GM15510 (cell line): Measurements from ENCODE around the gene BPIFA3.

Source experiments
- POLR2A ChIP-seq: IDR thresholded peaks from 3 replicates; pipeline ENCODE4 v1.6.1; 2011; ENCODE audit warnings: borderline replicate concordance; ENCODE audit not compliant: insufficient read length; ENCODE audit errors: extremely low read depth

Gene BPIFA3

DNA sequence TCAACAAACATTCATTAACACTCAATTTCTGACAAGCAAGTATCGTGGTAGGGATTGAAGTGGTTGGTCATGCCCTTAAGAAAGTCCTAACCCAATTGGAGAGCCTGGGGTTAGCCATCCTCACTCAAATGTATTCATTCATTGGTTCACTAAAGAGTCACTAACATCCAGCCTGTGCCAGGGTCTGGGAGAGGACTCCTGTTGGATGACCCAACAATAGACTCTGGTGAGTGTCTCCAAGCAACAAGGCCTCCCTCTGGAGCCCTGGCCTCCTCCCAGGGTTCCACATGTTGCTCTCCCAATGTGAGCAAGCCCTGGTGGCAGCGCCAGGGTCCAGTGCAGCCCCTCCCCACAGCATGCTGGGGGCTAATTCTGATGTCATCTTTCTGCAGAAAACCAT, at the start of gene BPIFA3:
TSS of gene BPIFA3 (plus strand) at position 301 of the 400 bp plus-strand sequence. CDS start 185 bp downstream, outside the sequence.
- no peak for TF ChIP-seq POLR2A

DNA sequence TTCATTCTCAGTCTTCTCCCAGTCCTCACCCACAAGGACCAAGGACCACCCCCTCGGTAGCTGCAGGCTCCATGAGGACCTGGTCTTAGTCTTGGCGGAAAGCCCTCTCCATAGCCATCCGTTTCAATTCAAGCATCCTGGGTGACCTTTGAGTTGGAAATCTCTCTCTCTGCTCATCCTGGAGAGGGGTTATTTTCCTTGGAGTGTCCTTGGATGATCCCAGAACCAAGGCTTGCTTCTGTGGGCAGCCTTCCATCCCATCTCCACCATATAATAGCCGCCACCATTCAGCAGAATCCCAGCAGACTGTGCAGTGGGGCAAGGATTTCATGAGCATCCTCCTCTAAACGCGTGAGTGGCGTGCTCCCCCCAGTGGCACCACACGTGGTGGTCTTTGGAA, 49.3 kb upstream of the BPIFA3 start, which contains the start of gene BPIFA2:
TSS of gene BPIFA2 (plus strand) at position 301 of the 400 bp plus-strand sequence. CDS start 987 bp downstream, outside the sequence.
- TF ChIP-seq POLR2A: no peak

DNA sequence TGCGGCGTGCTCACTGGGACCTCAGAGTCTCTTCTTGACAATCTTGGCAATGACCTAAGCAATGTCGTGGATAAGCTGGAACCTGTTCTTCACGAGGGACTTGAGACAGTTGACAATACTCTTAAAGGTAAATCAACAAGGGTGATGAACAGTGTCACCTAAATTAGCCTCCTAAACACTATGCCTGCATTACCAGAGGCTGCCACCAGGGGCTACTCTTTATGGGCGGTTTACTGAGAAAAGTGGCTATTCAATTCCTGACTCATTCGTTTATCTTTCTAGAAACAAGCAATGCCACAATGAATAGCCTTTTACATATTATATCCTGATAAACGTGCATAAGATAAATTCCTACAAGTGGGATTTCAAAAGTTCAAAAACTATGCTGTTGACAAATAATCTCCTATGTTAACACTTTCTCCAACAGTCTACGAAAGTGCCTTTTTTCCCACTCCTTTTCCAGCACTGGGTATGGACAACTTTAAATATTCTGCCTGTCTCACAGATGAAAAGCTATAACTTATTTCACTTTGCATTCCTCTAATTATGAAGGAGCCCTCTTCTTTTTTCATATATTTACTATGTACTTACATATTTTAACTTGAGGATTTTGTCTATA, 47.9 kb upstream of the BPIFA3 start:
- no peak for TF ChIP-seq POLR2A

DNA sequence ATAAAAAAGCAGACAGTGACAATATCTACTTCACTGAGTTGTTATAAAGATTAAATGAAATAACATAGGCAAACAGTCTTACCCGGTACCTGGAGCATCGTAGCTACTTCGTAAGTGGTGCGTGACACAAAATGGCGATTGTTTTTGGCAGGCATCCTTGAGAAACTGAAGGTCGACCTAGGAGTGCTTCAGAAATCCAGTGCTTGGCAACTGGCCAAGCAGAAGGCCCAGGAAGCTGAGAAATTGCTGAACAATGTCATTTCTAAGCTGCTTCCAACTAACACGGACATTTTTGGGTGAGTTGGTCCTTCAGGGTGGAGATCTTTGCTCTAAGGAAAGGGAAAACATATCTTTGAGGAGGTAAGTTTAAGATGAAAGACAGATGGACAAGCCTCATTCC, 44.4 kb upstream of the BPIFA3 start:
- no peak for TF ChIP-seq POLR2A

DNA sequence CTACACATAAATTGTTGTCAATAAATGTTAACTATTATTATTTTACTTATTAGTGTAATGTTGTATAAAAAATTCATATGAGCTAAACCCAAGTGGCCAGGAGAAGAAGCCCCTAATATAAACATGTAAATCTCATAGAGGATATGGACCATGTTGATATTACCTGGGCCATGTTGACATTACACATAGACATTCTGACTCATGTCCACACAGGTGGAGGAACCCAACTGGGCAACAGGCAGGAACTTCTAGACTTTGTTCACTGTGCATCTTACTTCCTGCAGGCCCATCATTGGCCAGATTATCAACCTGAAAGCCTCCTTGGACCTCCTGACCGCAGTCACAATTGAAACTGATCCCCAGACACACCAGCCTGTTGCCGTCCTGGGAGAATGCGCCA, 42.0 kb upstream of the BPIFA3 start:
- TF ChIP-seq POLR2A: no peak

DNA sequence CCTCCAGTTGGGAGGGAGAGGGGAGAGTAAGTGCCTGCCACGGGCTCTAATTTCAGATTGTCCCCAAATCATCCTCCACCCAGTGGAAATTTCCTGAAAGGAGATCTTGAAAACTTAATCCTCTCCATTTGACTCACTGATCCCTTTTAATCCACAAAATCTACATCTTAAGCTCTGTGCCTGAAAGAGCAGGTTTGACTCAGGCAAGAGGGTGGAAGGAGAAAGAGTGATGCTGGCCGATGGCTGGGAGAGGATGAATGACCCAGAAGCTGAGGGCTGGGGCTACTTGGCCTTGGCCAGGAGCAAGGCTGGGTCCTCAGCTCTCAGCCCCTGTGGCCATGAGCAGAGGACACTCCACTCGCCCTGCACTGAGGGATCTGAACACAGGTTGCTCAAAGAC, 41.1 kb upstream of the BPIFA3 start:
- no peak for TF ChIP-seq POLR2A

DNA sequence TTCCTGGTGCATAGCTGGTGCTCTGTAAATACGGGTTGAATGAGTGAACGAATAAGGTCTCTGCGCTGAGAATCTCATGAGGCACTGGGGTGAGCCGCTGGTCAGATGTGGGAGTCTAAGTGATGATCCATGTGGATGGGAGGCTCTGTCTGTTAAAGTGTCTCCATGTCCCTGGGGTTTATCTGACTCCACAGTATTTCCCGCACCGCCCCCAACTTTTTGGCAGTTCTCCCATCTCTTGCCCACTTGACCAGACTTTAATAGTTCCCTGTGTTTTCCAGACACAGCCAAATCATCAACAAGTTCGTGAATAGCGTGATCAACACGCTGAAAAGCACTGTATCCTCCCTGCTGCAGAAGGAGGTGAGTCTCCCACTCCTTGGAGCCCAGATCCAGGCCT, 39.3 kb upstream of the BPIFA3 start:
- no peak for TF ChIP-seq POLR2A

DNA sequence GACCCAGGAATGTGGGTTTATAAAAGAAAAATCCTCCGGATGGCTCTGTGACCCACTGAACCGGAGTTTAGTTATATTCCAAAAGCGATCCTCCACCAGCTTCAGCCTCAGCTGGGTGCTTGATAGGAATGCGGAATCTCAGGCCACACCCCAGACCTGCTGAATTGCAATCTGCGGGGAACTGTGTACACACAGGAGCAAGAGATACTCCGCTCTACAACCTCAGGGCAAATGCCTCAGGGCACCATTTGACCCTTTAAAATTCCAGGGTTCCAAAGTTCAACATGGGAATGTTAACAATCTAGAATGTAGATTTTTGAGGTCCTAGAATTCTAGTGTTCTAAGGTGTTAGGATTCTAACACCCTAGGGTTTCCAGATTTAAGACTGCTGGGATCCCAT, 38.4 kb upstream of the BPIFA3 start:
- no peak for TF ChIP-seq POLR2A

DNA sequence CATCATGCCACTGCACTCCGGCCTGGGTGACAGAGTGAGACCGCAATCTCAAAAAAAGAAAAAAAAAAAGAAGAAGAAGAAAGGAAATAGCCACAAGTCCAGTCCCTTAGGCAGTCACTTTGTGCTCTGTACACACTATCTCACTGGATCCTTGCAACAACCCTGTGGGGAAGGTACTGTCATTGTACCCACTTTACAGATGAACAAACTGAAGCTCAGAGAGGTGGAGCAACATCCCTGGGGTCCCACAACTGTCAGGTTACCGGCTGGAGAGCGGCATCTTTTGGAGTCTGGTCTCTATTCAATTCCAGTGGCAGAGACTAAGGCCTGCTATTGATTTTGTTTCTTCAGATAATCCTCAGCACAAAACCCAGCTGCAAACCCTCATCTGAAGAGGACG, 37.0 kb upstream of the BPIFA3 start:
- no peak for TF ChIP-seq POLR2A

DNA sequence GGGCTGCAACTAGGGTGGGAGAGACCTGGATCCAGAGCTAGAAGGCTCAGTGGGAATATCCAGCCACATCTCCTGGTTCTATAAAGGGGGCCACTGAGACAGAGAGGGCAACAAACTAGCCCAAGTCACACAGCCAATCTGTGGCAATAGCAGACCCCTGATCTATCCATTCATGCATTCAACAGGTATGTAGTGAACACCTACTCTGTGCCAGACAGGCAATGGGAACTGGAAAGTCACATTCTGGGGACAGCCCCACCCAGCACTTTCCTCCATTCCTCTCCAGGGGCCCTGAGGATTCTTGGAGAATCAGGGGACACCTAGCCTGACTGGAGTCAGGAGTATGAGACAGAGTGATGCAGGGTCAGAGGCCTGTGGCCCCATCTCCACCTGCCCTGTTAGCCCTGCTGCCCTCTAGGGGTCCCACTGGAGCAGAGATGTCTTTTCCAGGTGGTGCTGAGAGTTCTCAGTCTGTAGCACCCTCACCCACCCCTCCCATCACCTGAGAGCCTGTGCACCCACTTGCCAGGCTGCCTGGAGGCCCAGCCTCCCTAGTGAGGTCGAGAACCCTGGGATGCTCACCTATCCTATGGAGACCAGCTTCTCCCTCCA, 35.6 kb upstream of the BPIFA3 start:
- no peak for TF ChIP-seq POLR2A

DNA sequence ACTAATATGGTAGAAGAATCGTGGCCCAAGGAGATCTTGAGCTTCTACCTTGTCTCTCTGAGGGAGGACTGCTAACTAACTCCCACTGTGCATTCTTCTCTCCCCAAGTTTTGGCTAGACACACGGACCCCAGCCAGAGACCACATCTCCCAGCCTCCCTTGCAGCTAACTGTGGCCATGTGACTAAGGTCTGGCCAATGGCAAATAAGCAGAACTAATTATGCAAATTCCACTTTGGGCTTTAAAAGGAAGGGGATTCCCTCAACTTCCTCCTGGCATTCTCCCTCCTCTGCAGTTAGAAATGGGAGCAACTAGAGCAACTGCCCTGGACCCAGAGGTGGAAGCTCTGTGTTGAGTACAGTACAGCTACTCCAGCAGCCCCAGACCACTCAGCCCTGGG, 33.8 kb upstream of the BPIFA3 start:
- no peak for TF ChIP-seq POLR2A

DNA sequence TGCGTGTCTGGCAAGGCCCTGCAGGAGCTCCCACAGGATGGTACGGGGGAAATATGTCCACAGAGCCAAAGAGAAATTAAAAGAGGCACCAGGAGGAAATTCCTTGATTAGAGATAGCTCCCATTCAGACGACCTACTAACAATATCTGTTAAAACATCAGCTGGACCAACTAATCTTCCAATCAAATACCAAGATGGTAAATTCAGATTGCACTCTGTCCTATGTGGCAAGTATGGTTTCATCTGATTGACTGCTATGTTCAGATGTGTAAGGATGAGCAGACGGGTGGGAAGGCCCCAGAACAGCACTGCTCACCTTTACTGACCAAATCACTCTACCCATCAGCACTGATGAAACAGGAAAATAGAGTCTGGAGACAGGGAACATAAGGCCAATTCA, 29.7 kb upstream of the BPIFA3 start:
- no peak for TF ChIP-seq POLR2A

DNA sequence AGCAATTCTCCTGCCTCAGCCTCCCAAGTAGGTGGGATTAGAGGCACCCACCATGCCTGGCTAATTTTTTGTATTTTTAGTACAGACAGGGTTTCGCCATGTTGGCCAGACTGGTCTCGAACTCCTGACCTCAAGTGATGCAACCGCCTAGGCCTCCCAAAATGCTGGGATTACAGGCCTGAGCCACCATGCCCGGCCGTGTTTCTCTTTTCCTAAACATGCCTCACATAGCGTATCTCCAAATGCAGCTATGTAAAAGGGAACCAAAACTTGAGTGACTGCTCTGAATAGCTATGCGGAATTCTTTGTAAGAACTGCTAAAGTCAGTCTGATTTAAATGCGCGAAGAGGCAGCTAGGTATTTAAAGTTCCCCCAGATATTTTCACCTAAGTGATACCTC, 28.7 kb upstream of the BPIFA3 start:
- TF ChIP-seq POLR2A: no peak

DNA sequence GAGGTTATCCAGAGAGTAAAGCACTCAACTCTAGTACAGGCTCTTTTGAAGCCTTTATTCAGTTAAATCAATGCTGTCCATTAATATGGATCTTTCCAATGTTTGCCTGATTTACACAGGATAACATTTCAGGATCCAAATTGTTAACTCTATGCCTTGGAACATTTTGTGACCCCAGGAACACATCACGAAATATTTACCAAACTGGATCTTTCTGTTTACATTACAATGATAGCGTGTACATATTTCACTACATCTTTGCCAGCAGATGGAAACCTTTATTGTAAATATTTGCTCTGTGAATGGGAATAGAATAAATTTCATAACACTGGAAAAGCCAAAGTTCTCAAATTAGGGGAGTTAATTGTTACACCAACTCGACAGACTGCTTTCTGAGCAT, 25.7 kb upstream of the BPIFA3 start:
- no peak for TF ChIP-seq POLR2A

DNA sequence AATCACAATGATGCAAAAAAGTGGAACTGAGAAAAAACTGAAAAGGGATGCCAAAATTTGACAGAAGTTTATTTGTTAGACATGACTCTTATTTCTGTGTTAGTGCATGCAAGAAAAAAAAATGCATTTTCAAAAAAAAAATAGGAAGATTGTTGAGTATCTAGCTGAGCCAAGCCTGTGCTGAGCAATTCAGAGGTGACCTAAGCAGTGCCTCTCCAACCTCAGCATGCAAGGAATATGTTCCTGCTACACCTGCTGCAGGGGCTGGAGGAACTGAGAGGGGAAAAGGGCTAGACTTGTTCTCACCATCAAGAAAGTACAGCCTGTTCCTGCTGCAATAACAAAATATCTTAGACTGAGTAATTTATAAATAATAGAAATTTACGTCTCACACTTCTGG, 25.2 kb upstream of the BPIFA3 start:
- TF ChIP-seq POLR2A: no peak

DNA sequence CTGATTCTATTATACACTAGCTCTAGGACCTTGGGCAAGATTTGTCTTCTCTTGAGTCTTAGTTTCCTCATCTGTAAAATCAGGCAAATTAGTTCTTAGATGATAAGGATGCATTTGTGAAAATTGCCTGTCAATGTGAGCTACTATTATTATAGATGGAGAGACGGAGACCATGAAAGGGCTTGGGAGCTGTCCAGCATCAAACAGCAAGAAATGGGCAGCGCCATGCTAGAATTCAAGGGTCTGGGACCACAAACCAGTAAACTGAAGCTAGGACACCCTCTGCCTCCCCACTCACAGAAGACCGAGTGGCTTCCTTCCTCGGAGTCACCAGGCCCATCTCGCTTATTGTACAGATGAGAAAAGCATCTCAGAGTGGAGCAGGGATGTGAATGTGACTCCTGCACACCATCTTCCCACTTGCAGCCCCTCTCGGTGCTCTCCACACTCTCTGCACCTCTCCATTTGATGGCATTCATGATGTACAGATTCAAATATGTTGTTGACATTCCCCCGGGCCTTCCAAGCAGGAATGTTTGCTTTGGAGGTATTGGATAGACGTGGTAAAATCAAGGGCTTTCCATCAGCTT, 24.1 kb upstream of the BPIFA3 start:
- no peak for TF ChIP-seq POLR2A
